ENCODE results near the gene CDC20B.
A peak's percentile ranks its signal among the peaks of the same experiment; 100 is the strongest.
"Not testable (repeated sequence)": the region's sequence is repeated elsewhere in the genome, so short reads cannot be mapped to it uniquely, and the experiment has no call there.

CDC20B gene

DNA sequence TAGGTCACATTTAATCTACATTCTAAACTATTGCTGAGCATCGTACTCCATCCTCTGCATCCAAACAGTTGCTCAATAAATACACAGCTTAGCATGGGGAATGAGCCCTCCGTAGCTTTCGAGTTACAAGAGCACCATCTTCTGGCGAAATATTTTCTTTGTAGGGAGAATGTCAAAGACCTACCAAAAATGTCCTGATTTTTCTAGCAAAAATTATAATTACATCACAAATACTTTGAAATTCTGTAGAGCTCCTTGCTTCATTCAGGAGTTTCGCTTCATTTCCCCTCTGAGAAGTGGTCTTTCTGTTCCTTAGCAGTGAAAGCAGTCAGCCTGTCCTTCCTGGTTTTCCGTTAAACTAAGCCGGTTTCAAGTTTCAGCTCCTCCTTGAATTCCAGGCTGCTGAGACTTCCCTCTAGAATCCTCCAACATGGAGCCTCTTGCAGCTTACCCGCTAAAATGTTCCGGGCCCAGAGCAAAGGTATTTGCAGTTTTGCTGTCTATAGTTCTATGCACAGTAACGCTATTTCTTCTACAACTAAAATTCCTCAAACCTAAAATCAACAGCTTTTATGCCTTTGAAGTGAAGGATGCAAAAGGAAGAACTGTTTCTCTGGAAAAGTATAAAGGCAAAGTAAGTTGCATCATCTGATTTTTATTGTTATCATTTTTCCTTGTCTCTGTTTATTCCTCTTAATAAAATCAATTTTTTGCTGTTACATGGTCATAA, 13.0 kb downstream of the CDC20B start, which contains the start of gene GPX8:
Gene GPX8, plus strand, starts transcription at position 409 of the 730 bp plus-strand sequence. Its CDS starts 22 bp downstream, at position 431.
- no peak for DNase-seq

GRCh38 chr5:55154873-55155272, 18.1 kb downstream of the CDC20B start:
- DNase-seq, result no peak

DNA sequence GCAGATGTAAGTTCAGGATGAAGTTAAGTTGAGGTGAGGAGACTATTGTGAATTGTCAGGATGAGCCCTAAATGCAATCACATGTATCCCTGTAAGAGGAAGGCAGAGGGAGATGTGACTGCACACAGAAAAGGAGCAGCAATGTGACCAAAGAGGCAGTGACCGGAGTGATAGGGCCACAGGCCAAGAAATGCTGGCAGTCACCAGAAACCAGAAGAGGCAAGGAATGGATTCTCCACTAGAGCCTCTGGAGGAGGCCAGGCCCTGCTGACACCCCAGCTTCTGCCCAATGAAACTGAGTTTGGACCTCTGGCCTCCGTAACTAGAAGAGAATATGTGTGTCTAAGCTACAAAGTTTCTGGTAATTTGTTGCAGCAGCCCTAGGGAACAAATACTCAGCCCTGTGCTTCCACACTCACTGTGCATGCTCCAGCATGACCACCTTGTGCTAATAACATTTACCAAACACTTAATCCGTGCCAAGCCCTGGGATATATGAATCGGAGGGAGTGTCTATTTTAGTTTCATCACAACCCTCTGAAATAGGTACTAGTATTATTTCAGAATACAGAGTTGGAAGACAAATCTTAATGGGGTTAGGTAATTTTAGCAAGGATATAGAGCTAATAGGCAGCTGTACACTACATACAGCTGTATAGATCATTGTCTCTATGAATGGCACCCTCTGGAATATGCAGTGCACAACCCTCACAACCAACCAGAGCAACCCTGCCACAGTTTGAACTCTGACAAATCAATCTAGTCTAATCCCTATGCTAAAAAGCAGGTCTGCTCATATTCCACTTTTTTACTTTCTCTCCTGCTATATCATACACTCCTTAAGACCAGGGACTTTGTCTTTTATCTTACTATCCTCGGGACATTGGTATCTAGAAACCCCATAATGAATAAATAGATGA, 20.8 kb downstream of the CDC20B start:
- DNase-seq, result no peak

- DNase-seq, result no peak
Observed at GRCh38 chr5:55149308-55149795, 23.6 kb downstream of the CDC20B start.

- DNase-seq, result peak; percentile 41
Observed at GRCh38 chr5:55146543-55147151, 26.3 kb downstream of the CDC20B start.

DNA sequence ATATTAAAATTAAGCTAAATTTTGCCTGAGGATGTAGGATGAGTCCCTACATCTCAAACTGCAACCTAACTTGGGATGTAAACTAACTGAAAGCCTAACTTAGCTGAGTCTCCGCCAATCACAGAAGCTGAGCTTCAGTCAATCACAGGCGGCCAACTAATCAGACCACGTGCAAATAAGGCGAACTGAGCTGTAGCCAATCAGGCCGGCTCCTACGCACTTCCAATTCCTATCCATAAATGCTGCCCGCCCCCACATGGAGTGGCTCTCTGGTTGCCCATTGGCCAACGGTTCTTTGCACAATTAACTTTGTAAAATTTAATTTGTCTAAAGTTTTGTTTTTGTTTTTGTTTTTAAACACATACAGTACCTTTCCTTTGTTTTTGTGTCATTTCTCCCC, 26.9 kb downstream of the CDC20B start:
- DNase-seq, result no peak

DNA sequence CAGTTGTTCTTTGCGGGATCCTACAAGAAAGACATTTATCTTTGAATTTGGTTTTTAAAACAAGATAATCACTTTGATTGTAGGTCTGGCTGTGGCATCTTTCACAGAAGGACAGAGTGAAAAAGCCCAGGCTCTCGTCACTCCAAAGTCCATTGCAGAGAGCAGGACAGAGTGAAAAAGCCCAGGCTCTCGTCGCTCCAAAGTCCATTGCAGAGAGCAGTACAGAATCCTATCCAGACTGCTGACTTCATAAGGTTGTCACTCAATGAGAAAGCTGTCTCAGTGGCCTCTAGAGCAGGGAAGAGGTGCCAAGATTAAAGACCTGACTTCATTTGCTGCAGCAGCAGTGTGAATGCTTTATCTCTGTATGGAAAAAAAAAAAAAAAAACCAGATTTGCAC, 29.4 kb downstream of the CDC20B start:
- DNase-seq, result no peak

GRCh38 chr5:55141945-55142690, 30.9 kb downstream of the CDC20B start:
- DNase-seq, result no peak

- no peak for DNase-seq
Observed at GRCh38 chr5:55140908-55141665, 31.9 kb downstream of the CDC20B start.

- DNase-seq, result no peak
Observed at GRCh38 chr5:55136521-55136920, 36.5 kb downstream of the CDC20B start.

GRCh38 chr5:55134053-55134722, 38.8 kb downstream of the CDC20B start:
- no peak for DNase-seq

DNA sequence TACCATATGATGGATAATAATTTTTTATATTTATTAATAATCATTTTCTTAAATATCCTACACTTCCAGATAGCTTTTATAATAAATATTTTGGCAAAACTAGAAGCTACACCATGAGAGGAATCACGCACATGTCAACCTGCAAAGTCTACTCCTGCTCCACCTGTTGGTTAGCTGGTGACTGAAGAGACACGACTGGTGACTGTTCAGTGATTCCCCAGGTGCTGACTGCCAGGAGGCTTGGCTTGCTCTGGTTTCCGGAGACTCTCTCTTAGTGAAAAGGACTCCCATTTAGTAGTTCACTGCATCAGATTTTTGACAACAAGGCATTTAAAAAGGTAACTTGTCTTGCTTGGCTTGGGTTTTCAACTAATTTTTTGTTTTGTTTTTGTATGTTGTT, 49.6 kb downstream of the CDC20B start:
- no peak for DNase-seq

GRCh38 chr5:55114061-55114460, 58.9 kb downstream of the CDC20B start:
- DNase-seq, result no peak

DNA sequence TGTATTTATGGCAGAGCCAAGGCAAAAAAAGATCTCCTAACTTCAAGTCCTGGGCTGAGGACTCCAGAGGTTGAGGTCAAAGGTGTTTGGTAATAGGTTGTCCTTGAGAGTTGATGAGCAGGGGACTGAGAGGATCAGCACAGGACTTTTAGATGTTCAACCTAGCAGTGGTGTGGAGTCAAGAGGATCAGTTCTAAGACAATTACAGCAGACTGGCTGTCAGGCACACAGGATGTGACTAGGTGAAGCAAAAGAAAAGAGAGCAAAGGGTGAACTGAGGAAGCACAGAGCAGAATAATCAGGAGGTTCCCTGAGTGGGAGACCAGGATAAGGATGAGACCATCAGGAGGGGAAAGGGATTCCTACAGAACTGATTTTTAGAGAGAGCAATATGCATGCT, 59.6 kb downstream of the CDC20B start:
- no peak for DNase-seq

GRCh38 chr5:55110217-55110616, 62.8 kb downstream of the CDC20B start:
- no peak for DNase-seq

DNA sequence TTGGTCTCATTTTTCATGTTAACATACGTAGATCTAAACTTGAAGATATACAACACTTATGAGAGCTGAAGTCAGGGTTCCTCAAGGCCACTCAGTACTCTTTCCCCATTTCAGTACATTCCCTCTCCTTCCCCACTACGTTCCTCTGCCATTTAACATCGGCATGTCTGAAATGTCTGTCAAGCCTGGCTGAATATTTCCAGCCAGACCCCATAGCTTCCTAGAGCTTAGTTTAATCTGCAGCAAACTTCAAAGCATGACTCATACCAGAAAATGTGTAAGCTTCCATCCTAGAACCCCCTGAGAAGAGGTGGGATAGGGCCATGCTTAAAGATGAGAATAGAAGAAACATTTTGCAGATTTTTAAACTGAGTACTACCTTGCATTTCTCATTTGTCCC, 64.3 kb downstream of the CDC20B start:
- no peak for DNase-seq

DNA sequence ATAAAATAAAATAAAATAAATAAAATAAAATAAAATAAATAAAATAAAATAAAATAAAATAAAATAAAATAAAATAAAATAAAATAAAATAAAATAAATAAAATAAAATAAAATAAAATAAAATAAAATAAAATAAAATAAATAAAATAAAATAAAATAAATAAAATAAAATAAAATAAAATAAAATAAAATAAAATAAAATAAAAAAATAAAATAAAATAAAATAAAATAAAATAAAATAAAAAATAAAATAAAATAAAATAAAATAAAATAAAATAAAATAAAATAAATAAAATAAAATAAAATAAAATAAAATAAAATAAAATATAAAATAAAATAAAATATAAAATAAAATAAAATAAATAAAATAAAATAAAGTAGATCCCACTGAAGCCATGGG, 67.0 kb downstream of the CDC20B start:
- DNase-seq, result not testable (repeated sequence)

DNA sequence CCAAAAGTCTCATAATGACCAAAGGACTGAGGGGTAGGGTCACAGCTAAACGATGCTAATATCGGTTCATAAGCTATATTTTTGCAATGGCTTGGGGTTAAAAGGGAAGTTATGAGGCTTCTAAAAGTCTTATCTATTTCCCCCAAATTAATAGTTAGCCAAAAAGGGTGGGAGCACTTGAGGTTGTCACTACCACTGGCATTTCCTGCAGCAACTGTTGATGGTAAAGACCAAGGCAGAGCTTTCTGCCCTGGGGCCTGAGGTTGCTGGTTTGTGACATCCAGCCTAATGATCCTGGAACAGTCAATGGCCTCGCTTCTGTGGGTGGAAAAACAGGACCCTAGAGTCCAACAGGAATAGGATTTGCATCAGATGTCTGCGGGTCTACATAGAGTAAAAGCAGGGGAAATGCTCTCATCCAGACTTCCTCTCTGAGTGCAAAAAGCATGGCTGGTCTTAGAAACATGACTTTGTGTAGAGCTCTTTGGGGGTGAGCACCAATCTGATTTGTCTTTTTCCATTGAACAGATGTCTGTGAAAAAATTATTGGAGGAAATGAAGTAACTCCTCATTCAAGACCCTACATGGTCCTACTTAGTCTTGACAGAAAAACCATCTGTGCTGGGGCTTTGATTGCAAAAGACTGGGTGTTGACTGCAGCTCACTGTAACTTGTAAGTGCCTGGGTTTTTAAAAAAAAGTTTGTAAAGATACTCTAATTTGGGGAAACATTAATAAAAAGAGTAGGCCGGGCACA, 67.9 kb downstream of the CDC20B start:
- no peak for DNase-seq

DNA sequence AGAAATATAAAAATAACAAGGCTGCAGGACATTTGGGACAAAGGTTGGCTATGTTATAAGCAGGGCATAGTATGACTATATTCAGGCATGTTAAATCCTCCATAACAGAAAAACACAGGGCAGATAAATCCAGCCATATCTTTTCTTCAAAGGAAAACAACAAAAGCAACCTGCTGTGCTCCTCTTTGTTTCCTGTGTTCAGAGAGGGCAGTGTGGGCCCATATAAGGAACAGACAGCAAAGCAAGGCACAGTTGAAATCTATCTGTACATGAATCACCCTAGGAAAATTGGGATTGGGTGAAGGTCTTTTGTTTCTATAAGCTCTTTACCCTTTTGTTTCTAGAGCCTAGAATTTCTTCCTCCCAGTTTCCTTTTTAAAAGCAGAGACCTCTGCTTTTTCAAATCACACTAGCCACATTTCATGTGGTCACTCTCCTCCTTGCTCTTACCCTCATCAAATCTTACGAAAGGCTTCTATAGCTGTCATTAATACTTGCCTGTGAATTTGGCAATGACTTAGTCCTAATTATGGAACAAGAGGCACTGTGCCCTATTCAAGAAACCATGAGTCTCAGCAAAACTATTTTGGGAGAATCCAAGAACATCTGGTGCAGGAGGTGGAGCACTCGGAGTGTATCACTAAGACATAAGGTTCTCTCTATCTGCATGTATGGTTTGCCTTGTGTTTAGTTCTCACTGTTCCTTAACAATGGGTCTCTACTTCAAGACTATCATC, 68.8 kb downstream of the CDC20B start:
- no peak for DNase-seq

GRCh38 chr5:55102348-55102747, 70.6 kb downstream of the CDC20B start, which contains the start of gene GZMA:
GZMA (plus strand) TSS chr5:55102646; CDS start chr5:55102683, 37 bp downstream.
- no peak for DNase-seq
